HCT116 (cell line): ENCODE measurements around the gene SPRED2. TPM values are rescaled to one million over a fixed set of nuclear protein-coding genes. Genes with fewer than 3 reads are reported as not detected.

Experiments used
- ATAC-seq: fragments of 200-7000 bp; cut with Tn5 transposase; 2 replicates; pipeline ENCODE4 v1.9.1; 2020; ENCODE audit warnings: mild to moderate bottlenecking, moderate library complexity
- BruUV-seq: library from RNA; stranded (reverse); fragments of 400-500 nt; replicated peaks from 2 replicates; lab custom pipeline; 2021; lab: Mats Ljungman, UMichigan
- CTCF ChIA-PET: fragments of 300-600 bp; sonication (Branson Sonifier 250); formaldehyde crosslinking; loops from one replicate; lab custom pipeline; 2021; ENCODE audit warnings: antibody characterized with exemption; lab: Charles Lee
- POLR2A ChIA-PET: fragments of 300-600, 350-600 bp; sonication (Branson Sonifier 250); formaldehyde crosslinking; loops from one replicate; lab custom pipeline; 2021; ENCODE audit warnings: antibody characterized with exemption; lab: Charles Lee
- RAD21 ChIA-PET, 2 experiments: fragments of 300-600 bp; sonication (Branson Sonifier 250); formaldehyde crosslinking; loops; one replicate each; lab custom pipeline; 2023; ENCODE audit warnings: low total read pairs in 2 of 2; ENCODE audit not compliant: uncharacterized antibody in 2 of 2, unreplicated experiment in 2 of 2, low non-redundant PET in 1 of 2; lab: Charles Lee
- DNase-seq: peaks from one replicate; pipeline ENCODE4 v3.0.0-alpha.2; 2010; ENCODE audit warnings: low read depth, low spot score
- H2AFZ ChIP-seq: fragments of 200-600 bp; shearing (Covaris generic), sonication (generic); 2 replicates; pipeline ENCODE4 v1.6.1; 2017; ENCODE audit warnings: low read depth, mixed run types, mixed read lengths, antibody characterized with exemption, low read length; ENCODE audit not compliant: poor library complexity, severe bottlenecking
- H3K27ac ChIP-seq: 2 replicates; pipeline ENCODE4 v1.5.1; 2012; ENCODE audit warnings: low read depth, low read length
- H3K27me3 ChIP-seq: fragments of 200-600 bp; sonication (generic); 2 replicates; pipeline ENCODE4 v1.6.1; 2016; ENCODE audit warnings: mixed run types, low read length, mixed read lengths; ENCODE audit not compliant: insufficient read depth
- H3K36me3 ChIP-seq, 2 experiments: fragments of 200-500 bp in 1 of 2; fragments of 200-600 bp in 1 of 2; sonication (Bioruptor generic) in 1 of 2; sonication (generic) in 1 of 2; 2 replicates each; pipeline versions ENCODE4 v1.5.1 to v1.6.1; 2014 to 2016; ENCODE audit warnings: low read length in 2 of 2, inconsistent platforms in 1 of 2, mixed read lengths in 1 of 2, mixed run types in 1 of 2; ENCODE audit not compliant: insufficient read depth in 2 of 2, control insufficient read depth in 1 of 2
- H3K4me1 ChIP-seq, 2 experiments: fragments of 200-600 bp in 1 of 2; sonication (generic) in 1 of 2; 2 replicates each; pipeline versions ENCODE4 v1.5.1 to v1.6.1; 2012 to 2017; ENCODE audit warnings: low read length in 2 of 2, inconsistent platforms in 1 of 2, mild to moderate bottlenecking in 1 of 2, mixed read lengths in 1 of 2, mixed run types in 1 of 2, moderate library complexity in 1 of 2; ENCODE audit not compliant: insufficient read depth in 2 of 2, control insufficient read depth in 1 of 2
- H3K4me2 ChIP-seq: fragments of 200-600 bp; sonication (generic); 2 replicates; pipeline ENCODE4 v1.6.1; 2017; ENCODE audit warnings: mixed run types, low read length, mixed read lengths
- H3K4me3 ChIP-seq, 2 experiments: fragments of 200-600 bp in 1 of 2; sonication (generic) in 1 of 2; replicated peaks in 1 of 2; 2 replicates each; pipeline ENCODE4 v1.5.1; 2011 to 2016; ENCODE audit warnings: low read length in 2 of 2, control low read depth in 1 of 2, low read depth in 1 of 2, mild to moderate bottlenecking in 1 of 2, mixed read lengths in 1 of 2, mixed run types in 1 of 2
- H3K79me2 ChIP-seq: fragments of 200-600 bp; sonication (generic); 2 replicates; pipeline ENCODE4 v1.6.1; 2017; ENCODE audit warnings: mild to moderate bottlenecking, mixed run types, low read length, moderate library complexity, mixed read lengths; ENCODE audit not compliant: insufficient read depth
- H3K9ac ChIP-seq: fragments of 200-600 bp; sonication (generic); 2 replicates; pipeline ENCODE4 v1.6.1; 2016; ENCODE audit warnings: low read length, mixed read lengths
- H3K9me2 ChIP-seq: fragments of 200-600 bp; sonication (generic), shearing (Covaris generic); 2 replicates; pipeline ENCODE4 v1.6.1; 2017; ENCODE audit warnings: mixed run types, mild to moderate bottlenecking, moderate library complexity; ENCODE audit not compliant: insufficient read depth
- H3K9me3 ChIP-seq, 2 experiments: fragments of 200-500 bp in 1 of 2; fragments of 200-600 bp in 1 of 2; sonication (Bioruptor generic) in 1 of 2; sonication (generic) in 1 of 2; 2 replicates each; pipeline ENCODE4 v1.6.1; 2014 to 2017; ENCODE audit warnings: low read length in 2 of 2, mixed read lengths in 2 of 2, inconsistent platforms in 1 of 2, low read depth in 1 of 2, mild to moderate bottlenecking in 1 of 2, mixed run types in 1 of 2, moderate library complexity in 1 of 2; ENCODE audit not compliant: control insufficient read depth in 1 of 2, insufficient read depth in 1 of 2
- H4K20me1 ChIP-seq: fragments of 200-600 bp; sonication (generic), shearing (Covaris generic); 2 replicates; pipeline ENCODE4 v1.6.1; 2017; ENCODE audit warnings: mixed run types, mild to moderate bottlenecking, moderate library complexity; ENCODE audit not compliant: insufficient read depth
- CBX3 ChIP-seq: IDR thresholded peaks from 2 replicates; pipeline ENCODE4 v1.6.1; 2012; ENCODE audit warnings: low read depth
- CEBPB ChIP-seq: IDR thresholded peaks from 2 replicates; pipeline ENCODE4 v1.6.1; 2012; ENCODE audit warnings: low read depth
- EGR1 ChIP-seq: IDR thresholded peaks from 2 replicates; pipeline ENCODE4 v1.6.1; 2012; ENCODE audit warnings: low read depth
- ELF1 ChIP-seq: IDR thresholded peaks from 2 replicates; pipeline ENCODE4 v1.6.1; 2012; ENCODE audit warnings: low read depth, borderline replicate concordance
- EZH2 ChIP-seq: fragments of 200-600 bp; sonication (generic); IDR thresholded peaks from 2 replicates; pipeline ENCODE4 v1.6.1; 2017; ENCODE audit warnings: antibody characterized with exemption, mixed run types
- POLR2A ChIP-seq: IDR thresholded peaks from 2 replicates; pipeline ENCODE4 v1.7.0; 2011; ENCODE audit warnings: borderline replicate concordance; ENCODE audit not compliant: insufficient read depth, insufficient read length; ENCODE audit errors: extremely low read depth
- POLR2AphosphoS5 ChIP-seq: IDR thresholded peaks from 2 replicates; pipeline ENCODE4 v1.6.1; 2011; ENCODE audit warnings: mild to moderate bottlenecking, low read depth, low read length, moderate library complexity
- RAD21 ChIP-seq: IDR thresholded peaks from 2 replicates; pipeline ENCODE4 v1.6.1; 2012; ENCODE audit warnings: low read depth, mild to moderate bottlenecking
- SP1 ChIP-seq: IDR thresholded peaks from 2 replicates; pipeline ENCODE4 v1.6.1; 2012; ENCODE audit warnings: low read depth
- TCF7L2 ChIP-seq: IDR thresholded peaks from 2 replicates; pipeline ENCODE4 v1.7.0; 2011; ENCODE audit warnings: borderline replicate concordance, inconsistent platforms; ENCODE audit not compliant: insufficient read depth, insufficient read length; ENCODE audit errors: extremely low read depth
- ZFX ChIP-seq: fragments of 450-650 bp; IDR thresholded peaks from 2 replicates; pipeline ENCODE4 v1.6.1; 2017
- intact Hi-C: fragments of 100-400 bp; cut with micrococcal nuclease; formaldehyde crosslinking; loops from 2 replicates; pipeline ENCODE4 v1.10.0; 2022
- total RNA-seq: library from RNA; stranded (reverse); gene quantifications from one replicate; pipeline ENCODE4 v1.2.1, GENCODE V29; 2021; ENCODE audit not compliant: unreplicated experiment
- TF ChIP-seq, protein P1 (sequence below), 3 experiments: fragments of 200-600 bp in 1 of 3; sonication (generic) in 1 of 3; IDR thresholded peaks in 2 of 3; conservative IDR thresholded peaks in 1 of 3; 2 replicates each; pipeline ENCODE4 v1.5.1; 2012 to 2017; ENCODE audit warnings: low read depth in 2 of 3, low read length in 2 of 3, antibody characterized with exemption in 1 of 3, borderline replicate concordance in 1 of 3, control low read depth in 1 of 3, mild to moderate bottlenecking in 1 of 3, mixed read lengths in 1 of 3, mixed run types in 1 of 3, moderate library complexity in 1 of 3; ENCODE audit not compliant: insufficient read depth in 1 of 3
- TF ChIP-seq, protein P2 (sequence below): IDR thresholded peaks from 2 replicates; pipeline ENCODE4 v1.6.1; 2012; ENCODE audit warnings: low read depth

SPRED2 gene
- total RNA-seq, 1 experiment from 2014 or later, result 62.6 TPM

DNA sequence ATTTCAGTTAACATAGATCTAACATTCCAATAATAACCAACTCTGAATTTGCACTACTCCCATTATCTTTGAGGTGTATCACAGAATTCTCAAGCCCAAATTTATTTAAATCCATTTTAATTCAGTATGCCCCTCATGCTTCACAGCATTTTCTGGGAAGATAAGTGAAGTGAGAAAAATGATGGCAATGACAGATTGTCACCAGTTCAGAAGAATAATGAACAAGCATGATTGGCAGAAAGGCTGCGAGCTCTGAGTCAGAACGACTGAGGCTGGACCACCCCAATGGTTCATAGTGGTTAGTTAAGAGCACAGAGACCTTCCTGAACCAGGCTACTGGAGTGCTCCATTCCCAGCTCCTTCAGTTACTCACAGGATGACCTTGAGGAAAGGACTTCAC is 4.9 kb downstream of the SPRED2 start:
- ChIA-PET POLR2A (no interaction called here), RAD21 (no interaction called here), CTCF (no interaction called here)
- no peaks in the 10 kb centered on the region for H3K9me3 ChIP-seq
- no peaks in the 10 kb centered on the region for H3K27me3 ChIP-seq
- no peak overlapping the region for H3K27ac ChIP-seq
- intact Hi-C loops, result no loop called here
- BruUV-seq, result no TSS peak
- TF ChIP-seq, protein P1, sequence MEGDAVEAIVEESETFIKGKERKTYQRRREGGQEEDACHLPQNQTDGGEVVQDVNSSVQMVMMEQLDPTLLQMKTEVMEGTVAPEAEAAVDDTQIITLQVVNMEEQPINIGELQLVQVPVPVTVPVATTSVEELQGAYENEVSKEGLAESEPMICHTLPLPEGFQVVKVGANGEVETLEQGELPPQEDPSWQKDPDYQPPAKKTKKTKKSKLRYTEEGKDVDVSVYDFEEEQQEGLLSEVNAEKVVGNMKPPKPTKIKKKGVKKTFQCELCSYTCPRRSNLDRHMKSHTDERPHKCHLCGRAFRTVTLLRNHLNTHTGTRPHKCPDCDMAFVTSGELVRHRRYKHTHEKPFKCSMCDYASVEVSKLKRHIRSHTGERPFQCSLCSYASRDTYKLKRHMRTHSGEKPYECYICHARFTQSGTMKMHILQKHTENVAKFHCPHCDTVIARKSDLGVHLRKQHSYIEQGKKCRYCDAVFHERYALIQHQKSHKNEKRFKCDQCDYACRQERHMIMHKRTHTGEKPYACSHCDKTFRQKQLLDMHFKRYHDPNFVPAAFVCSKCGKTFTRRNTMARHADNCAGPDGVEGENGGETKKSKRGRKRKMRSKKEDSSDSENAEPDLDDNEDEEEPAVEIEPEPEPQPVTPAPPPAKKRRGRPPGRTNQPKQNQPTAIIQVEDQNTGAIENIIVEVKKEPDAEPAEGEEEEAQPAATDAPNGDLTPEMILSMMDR (IDR thresholded peaks at IDR 0.05 in 2 of 3, conservative IDR thresholded peaks at IDR 0.05 in 1 of 3; ENCODE audit: borderline replicate concordance in 1 of 3, insufficient read depth in 1 of 3, low read depth in 2 of 3, low read length in 2 of 3), result no peak
- peaks cover 9 to 22% of the 10 kb centered on the region in 2 experiments for H3K4me1 ChIP-seq
- no peaks in the 10 kb centered on the region for H3K9me2 ChIP-seq
- H3K9ac ChIP-seq, result no peak overlapping the region
- DNase-seq (no peak), ATAC-seq (no peak)
- peaks cover 0 to 6% of the 10 kb centered on the region in 2 experiments; a peak in 1 of 4 replicates for H3K36me3 ChIP-seq
- H3K79me2 ChIP-seq, result peaks cover 94% of the 10 kb centered on the region
- no peak overlapping the region for H3K4me3 ChIP-seq
- H4K20me1 ChIP-seq, result peaks cover 27% of the 10 kb centered on the region
- H3K4me2 ChIP-seq, result no peak overlapping the region
- H2AFZ ChIP-seq, result no peak overlapping the region

DNA sequence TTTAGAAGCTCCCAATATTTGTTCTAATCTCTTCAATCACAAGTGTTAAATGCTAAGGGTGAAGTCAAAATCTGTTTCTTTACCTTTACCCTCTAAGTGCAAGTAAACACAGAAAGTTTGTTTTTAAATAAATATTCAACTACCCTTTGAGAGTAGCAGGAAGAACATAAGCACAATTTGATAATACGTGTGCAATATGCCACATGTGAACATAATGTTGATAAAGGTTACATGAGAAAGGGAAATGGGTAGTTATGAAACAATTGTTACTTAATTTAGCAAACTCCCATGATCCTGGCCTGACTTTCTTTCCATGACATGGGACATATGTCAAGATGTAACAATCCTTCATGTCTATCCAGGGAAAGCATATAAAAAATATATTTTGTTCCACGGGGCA is 7.1 kb downstream of the SPRED2 start:
- H3K36me3 ChIP-seq, result peaks cover 0 to 6% of the 10 kb centered on the region in 2 experiments; a peak in 1 of 4 replicates
- peaks cover 34% of the 10 kb centered on the region for H4K20me1 ChIP-seq
- ChIA-PET POLR2A (no interaction called here), RAD21 (no interaction called here), CTCF (no interaction called here)
- H3K9ac ChIP-seq, result no peak overlapping the region
- no peak for TF ChIP-seq CEBPB
- no peak for TF ChIP-seq CBX3
- no peak for TF ChIP-seq EZH2
- TF ChIP-seq SP1, result no peak
- TF ChIP-seq TCF7L2, result no peak
- TF ChIP-seq POLR2A, result no peak
- no peak for TF ChIP-seq EGR1
- TF ChIP-seq POLR2AphosphoS5, result no peak
- TF ChIP-seq, protein P2, sequence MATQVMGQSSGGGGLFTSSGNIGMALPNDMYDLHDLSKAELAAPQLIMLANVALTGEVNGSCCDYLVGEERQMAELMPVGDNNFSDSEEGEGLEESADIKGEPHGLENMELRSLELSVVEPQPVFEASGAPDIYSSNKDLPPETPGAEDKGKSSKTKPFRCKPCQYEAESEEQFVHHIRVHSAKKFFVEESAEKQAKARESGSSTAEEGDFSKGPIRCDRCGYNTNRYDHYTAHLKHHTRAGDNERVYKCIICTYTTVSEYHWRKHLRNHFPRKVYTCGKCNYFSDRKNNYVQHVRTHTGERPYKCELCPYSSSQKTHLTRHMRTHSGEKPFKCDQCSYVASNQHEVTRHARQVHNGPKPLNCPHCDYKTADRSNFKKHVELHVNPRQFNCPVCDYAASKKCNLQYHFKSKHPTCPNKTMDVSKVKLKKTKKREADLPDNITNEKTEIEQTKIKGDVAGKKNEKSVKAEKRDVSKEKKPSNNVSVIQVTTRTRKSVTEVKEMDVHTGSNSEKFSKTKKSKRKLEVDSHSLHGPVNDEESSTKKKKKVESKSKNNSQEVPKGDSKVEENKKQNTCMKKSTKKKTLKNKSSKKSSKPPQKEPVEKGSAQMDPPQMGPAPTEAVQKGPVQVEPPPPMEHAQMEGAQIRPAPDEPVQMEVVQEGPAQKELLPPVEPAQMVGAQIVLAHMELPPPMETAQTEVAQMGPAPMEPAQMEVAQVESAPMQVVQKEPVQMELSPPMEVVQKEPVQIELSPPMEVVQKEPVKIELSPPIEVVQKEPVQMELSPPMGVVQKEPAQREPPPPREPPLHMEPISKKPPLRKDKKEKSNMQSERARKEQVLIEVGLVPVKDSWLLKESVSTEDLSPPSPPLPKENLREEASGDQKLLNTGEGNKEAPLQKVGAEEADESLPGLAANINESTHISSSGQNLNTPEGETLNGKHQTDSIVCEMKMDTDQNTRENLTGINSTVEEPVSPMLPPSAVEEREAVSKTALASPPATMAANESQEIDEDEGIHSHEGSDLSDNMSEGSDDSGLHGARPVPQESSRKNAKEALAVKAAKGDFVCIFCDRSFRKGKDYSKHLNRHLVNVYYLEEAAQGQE, result no peak
- no peak for TF ChIP-seq ELF1
- TF ChIP-seq, protein P1 (IDR thresholded peaks at IDR 0.05 in 2 of 3, conservative IDR thresholded peaks at IDR 0.05 in 1 of 3; ENCODE audit: borderline replicate concordance in 1 of 3, insufficient read depth in 1 of 3, low read depth in 2 of 3, low read length in 2 of 3), result no peak
- TF ChIP-seq RAD21, result no peak
- no peak for TF ChIP-seq ZFX
- no peak overlapping the region for H3K4me2 ChIP-seq
- no peak overlapping the region for H3K27ac ChIP-seq
- DNase-seq, result no peak
- intact Hi-C loops, result no loop called here
- H3K4me3 ChIP-seq, result no peak overlapping the region
- H3K4me1 ChIP-seq, result peaks cover 28 to 41% of the 10 kb centered on the region in 2 experiments
- ATAC-seq, result no peak
- H2AFZ ChIP-seq, result no peak overlapping the region
- H3K9me3 ChIP-seq, result no peaks in the 10 kb centered on the region
- no peaks in the 10 kb centered on the region for H3K9me2 ChIP-seq
- H3K79me2 ChIP-seq, result peaks cover 100% of the 10 kb centered on the region
- BruUV-seq, result no TSS peak
- H3K27me3 ChIP-seq, result no peaks in the 10 kb centered on the region
